H1 (cell line): ENCODE results near the gene MYLIP. TPM values are rescaled to one million over a fixed set of nuclear protein-coding genes. Genes with fewer than 3 reads are reported as not detected.

Source experiments
- CTCF ChIA-PET: fragments of 300-600 bp; sonication (Branson Sonifier 250); formaldehyde crosslinking; loops from one replicate; lab custom pipeline; 2021; ENCODE audit not compliant: partially characterized antibody; lab: Charles Lee
- POLR2A ChIA-PET: fragments of 300-600 bp; sonication (Branson Sonifier 250); formaldehyde crosslinking; loops from one replicate; lab custom pipeline; 2021; ENCODE audit warnings: inconsistent platforms; ENCODE audit not compliant: partially characterized antibody; lab: Charles Lee
- DNase-seq, 2 experiments: peaks; one replicate each; pipeline versions ENCODE4 v3.0.0 to v3.0.0-alpha.2; 2010 to 2022; ENCODE audit warnings: low spot score in 2 of 2, low read depth in 1 of 2, mixed read lengths in 1 of 2
- FAIRE-seq: peaks from 2 replicates; lab custom pipeline; 2011; peaks lifted over from hg19 to GRCh38; lab: Jason Lieb, UNC
- H2AFZ ChIP-seq: 2 replicates; pipeline ENCODE4 v1.8.1; 2012; ENCODE audit warnings: low read length, inconsistent platforms
- H2AK5ac ChIP-seq: 2 replicates; pipeline ENCODE4 v1.6.1; 2013; ENCODE audit warnings: low read depth, low read length
- H2BK120ac ChIP-seq: replicated peaks from 2 replicates; pipeline ENCODE3; 2013; ENCODE audit warnings: low read depth, low read length, inconsistent platforms
- H2BK12ac ChIP-seq: 2 replicates; pipeline ENCODE4 v1.6.1; 2013; ENCODE audit warnings: low read depth, low read length
- H2BK15ac ChIP-seq: 2 replicates; pipeline ENCODE4 v1.6.1; 2013; ENCODE audit warnings: low read length
- H2BK20ac ChIP-seq: 2 replicates; pipeline ENCODE4 v1.6.1; 2013; ENCODE audit warnings: low read length
- H2BK5ac ChIP-seq: 2 replicates; pipeline ENCODE4 v1.6.1; 2013; ENCODE audit warnings: low read depth, low read length
- H3K14ac ChIP-seq: 2 replicates; pipeline ENCODE4 v1.6.1; 2013; ENCODE audit warnings: inconsistent platforms; ENCODE audit not compliant: insufficient read length
- H3K18ac ChIP-seq: 2 replicates; pipeline ENCODE4 v1.6.1; 2013; ENCODE audit warnings: low read length; ENCODE audit errors: extremely low read depth
- H3K23ac ChIP-seq: 2 replicates; pipeline ENCODE4 v1.6.1; 2013; ENCODE audit warnings: inconsistent platforms; ENCODE audit not compliant: insufficient read length
- H3K23me2 ChIP-seq: 2 replicates; pipeline ENCODE4 v1.6.1; 2013; ENCODE audit warnings: low read depth, low read length
- H3K27ac ChIP-seq: 2 replicates; pipeline ENCODE4 v1.6.1; 2011; ENCODE audit warnings: low read depth, low read length, inconsistent platforms
- H3K27me3 ChIP-seq, 4 experiments: replicated peaks in 1 of 4; 1 replicate in 1 of 4; 2 replicates in 3 of 4; pipeline versions ENCODE4 v1.6.1 to v1.8.1; 2011 to 2013; ENCODE audit warnings: low read length in 3 of 4, mild to moderate bottlenecking in 3 of 4, inconsistent platforms in 2 of 4, mixed read lengths in 2 of 4, moderate library complexity in 1 of 4; ENCODE audit not compliant: control insufficient read depth in 3 of 4, insufficient read depth in 3 of 4; ENCODE audit errors: extremely low read depth in 1 of 4
- H3K36me3 ChIP-seq, 4 experiments: 2 replicates each; pipeline versions ENCODE4 v1.6.1 to v1.8.1; 2011 to 2013; ENCODE audit warnings: mild to moderate bottlenecking in 4 of 4, low read length in 3 of 4, moderate library complexity in 2 of 4, control low read depth in 1 of 4, inconsistent platforms in 1 of 4; ENCODE audit not compliant: insufficient read depth in 4 of 4, control insufficient read depth in 2 of 4
- H3K4ac ChIP-seq: replicated peaks from 2 replicates; pipeline ENCODE3; 2013; ENCODE audit warnings: low read length, low read depth, mixed read lengths, inconsistent platforms; ENCODE audit not compliant: insufficient read length
- H3K4me1 ChIP-seq, 4 experiments: replicated peaks in 1 of 4; 1 replicate in 1 of 4; 2 replicates in 3 of 4; pipeline versions ENCODE4 v1.6.1 to v1.8.1; 2011 to 2013; ENCODE audit warnings: low read length in 3 of 4, inconsistent platforms in 2 of 4, mixed read lengths in 1 of 4; ENCODE audit not compliant: insufficient read depth in 4 of 4, control insufficient read depth in 3 of 4
- H3K4me2 ChIP-seq, 2 experiments: 2 replicates each; pipeline versions ENCODE4 v1.6.1 to v1.8.1; 2011 to 2013; ENCODE audit warnings: low read depth in 2 of 2, low read length in 2 of 2, control low read depth in 1 of 2, inconsistent platforms in 1 of 2, mild to moderate bottlenecking in 1 of 2; ENCODE audit not compliant: insufficient read depth in 1 of 2
- H3K4me3 ChIP-seq, 4 experiments: fragments of 200-600, 300-600 bp in 1 of 4; sonication (generic), shearing (Covaris generic), sonication (Bioruptor Twin) in 1 of 4; 2 replicates each; pipeline versions ENCODE4 v1.5.1 to v1.8.1; 2011 to 2016; ENCODE audit warnings: low read length in 4 of 4, low read depth in 3 of 4, control low read depth in 2 of 4, inconsistent platforms in 2 of 4, mild to moderate bottlenecking in 2 of 4, mixed read lengths in 1 of 4, moderate library complexity in 1 of 4; ENCODE audit not compliant: insufficient read depth in 2 of 4; ENCODE audit errors: extremely low read depth in 1 of 4
- H3K56ac ChIP-seq: replicated peaks from 2 replicates; pipeline ENCODE3; 2013; ENCODE audit warnings: low read depth, mild to moderate bottlenecking, mixed read lengths, low read length, inconsistent platforms; ENCODE audit not compliant: insufficient read length
- H3K79me1 ChIP-seq: 2 replicates; pipeline ENCODE4 v1.6.1; 2013; ENCODE audit warnings: low read depth, low read length, control low read depth
- H3K79me2 ChIP-seq, 2 experiments: 2 replicates each; pipeline versions ENCODE4 v1.6.1 to v1.8.1; 2012 to 2013; ENCODE audit warnings: low read length in 2 of 2, mild to moderate bottlenecking in 2 of 2, inconsistent platforms in 1 of 2; ENCODE audit not compliant: insufficient read depth in 2 of 2, control insufficient read depth in 1 of 2
- H3K9ac ChIP-seq, 4 experiments: replicated peaks in 1 of 4; 1 replicate in 1 of 4; 2 replicates in 3 of 4; pipeline versions ENCODE4 v1.6.1 to v1.8.1; 2011 to 2013; ENCODE audit warnings: low read depth in 3 of 4, low read length in 3 of 4, control low read depth in 2 of 4, mild to moderate bottlenecking in 2 of 4, moderate library complexity in 2 of 4, inconsistent platforms in 1 of 4; ENCODE audit errors: extremely low read depth in 1 of 4
- H3K9me3 ChIP-seq, 2 experiments: 2 replicates each; pipeline versions ENCODE4 v1.6.1 to v1.8.1; 2012 to 2013; ENCODE audit warnings: mild to moderate bottlenecking in 2 of 2, moderate library complexity in 2 of 2, control low read depth in 1 of 2, inconsistent platforms in 1 of 2, low read depth in 1 of 2, low read length in 1 of 2, mixed read lengths in 1 of 2; ENCODE audit not compliant: insufficient read depth in 2 of 2
- H4K20me1 ChIP-seq, 2 experiments: replicated peaks in 1 of 2; 2 replicates each; pipeline versions ENCODE3 to v1.8.1; 2011 to 2013; ENCODE audit warnings: inconsistent platforms in 2 of 2, low read length in 2 of 2, mild to moderate bottlenecking in 1 of 2; ENCODE audit not compliant: insufficient read depth in 2 of 2, control insufficient read depth in 1 of 2
- H4K5ac ChIP-seq: 2 replicates; pipeline ENCODE4 v1.6.1; 2013; ENCODE audit warnings: low read length, low read depth, mixed read lengths, inconsistent platforms; ENCODE audit not compliant: insufficient read length
- H4K8ac ChIP-seq: 2 replicates; pipeline ENCODE4 v1.8.0; 2013; ENCODE audit warnings: mild to moderate bottlenecking, moderate library complexity, low read length, inconsistent platforms; ENCODE audit not compliant: insufficient read depth; ENCODE audit errors: extremely low read depth
- H4K91ac ChIP-seq: replicated peaks from 2 replicates; pipeline ENCODE3; 2013; ENCODE audit warnings: low read length, mixed read lengths, inconsistent platforms; ENCODE audit not compliant: insufficient read length
- FOSL1 ChIP-seq: IDR thresholded peaks from 2 replicates; pipeline ENCODE4 v1.6.1; 2011; ENCODE audit warnings: mild to moderate bottlenecking, low read depth, low read length, moderate library complexity; ENCODE audit not compliant: insufficient read depth
- MAFK ChIP-seq: IDR thresholded peaks from 2 replicates; pipeline ENCODE4 v1.6.1; 2012; ENCODE audit warnings: low read depth, mild to moderate bottlenecking, improper control_type of control experiment, low read length
- SIX5 ChIP-seq: IDR thresholded peaks from 2 replicates; pipeline ENCODE4 v1.6.1; 2011; ENCODE audit warnings: mild to moderate bottlenecking, low read depth, low read length
- WGBS, 2 experiments: shearing (Covaris generic) in 1 of 2; methylation state at CpG; one replicate each; pipeline versions ENCODE4 v1.1.6 to v1.1.7; 2013 to 2015; ENCODE audit warnings: low lambda C conversion rate in 2 of 2, mixed read lengths in 2 of 2, inconsistent platforms in 1 of 2, low coverage in 1 of 2, missing lambda C conversion rate in 1 of 2; ENCODE audit not compliant: insufficient replicate concordance in 2 of 2, insufficient coverage in 1 of 2, insufficient read length in 1 of 2; ENCODE audit errors: extremely low coverage in 1 of 2, missing lambda C conversion rate in 1 of 2; 5-methylcytosine and 5-hydroxymethylcytosine counted together
- polyA plus RNA-seq, 7 experiments: library from polyadenylated mRNA; depleted of rRNA in 3 of 7; stranded (reverse) in 5 of 7; unstranded in 2 of 7; fragments of >200 nt in 5 of 7; fragments of 200-250 nt in 2 of 7; gene quantifications; 1 replicate in 5 of 7; 2 replicates in 1 of 7; 4 replicates in 1 of 7; pipeline versions ENCODE4 v1.2.1 to v1.2.3, GENCODE V29; 2011 to 2013; ENCODE audit warnings: missing spikeins in 2 of 7, mixed read lengths in 2 of 7
- total RNA-seq: library from RNA; stranded (reverse); fragmentation: NEBNext Ultra II Directional; extraction: Animal tissue kit (Norgen Biotek cat#: 25700); gene quantifications from 2 replicates; pipeline ENCODE4 v1.2.1, GENCODE V29; 2021

Gene MYLIP
- total and polyA plus RNA-seq, 2 of the 8 experiments (the other 6 are each of a cell fraction or from before 2014, with no cell fraction given): 21.1 to 26.9 TPM

DNA sequence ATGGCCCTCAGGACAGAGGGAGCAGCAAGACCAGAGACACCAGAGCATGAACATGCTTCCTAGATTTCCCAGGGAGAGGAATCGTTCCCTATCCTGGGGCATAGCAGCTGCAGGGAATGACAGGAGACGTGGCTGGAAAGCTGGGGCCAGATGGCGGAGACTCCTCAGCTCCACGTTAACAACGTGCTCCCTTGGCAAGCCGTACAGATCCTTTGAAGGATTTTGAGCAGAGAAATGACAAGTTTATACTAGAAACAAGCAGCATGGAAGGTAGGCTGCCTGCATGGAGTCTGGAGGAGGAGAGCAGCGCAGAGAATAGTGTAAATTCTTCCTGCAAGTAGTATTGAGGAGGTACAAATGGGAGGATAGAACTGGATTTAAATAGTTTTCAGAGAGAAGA lies 11.7 kb downstream of the MYLIP start:
- H2AK5ac ChIP-seq: no peak overlapping the region
- peaks cover 17 to 83% of the 10 kb centered on the region in 2 experiments; a peak in 3 of 4 replicates for H3K79me2 ChIP-seq
- no peak overlapping the region for H4K8ac ChIP-seq
- H3K18ac ChIP-seq: no peak overlapping the region
- H3K56ac ChIP-seq: no peak overlapping the region
- no peak overlapping the region for H2AFZ ChIP-seq
- no peak overlapping the region for H3K4me3 ChIP-seq
- no peak overlapping the region for H2BK15ac ChIP-seq
- H2BK20ac ChIP-seq: no peak overlapping the region
- H3K27ac ChIP-seq: no peak overlapping the region
- TF ChIP-seq SIX5: no peak
- no peak for TF ChIP-seq FOSL1
- TF ChIP-seq MAFK: no peak
- no peaks in the 10 kb centered on the region for H3K23me2 ChIP-seq
- no peak overlapping the region for H3K14ac ChIP-seq
- H3K4me1 ChIP-seq: peaks cover 0 to 4% (median 3%) of the 10 kb centered on the region in 4 experiments; a peak in 4 of 7 replicates
- DNase-seq (no peak), FAIRE-seq (no peak)
- POLR2A ChIA-PET: no interaction called here
- CTCF ChIA-PET: no interaction called here
- H4K20me1 ChIP-seq: peaks cover 17 to 18% of the 10 kb centered on the region in 2 experiments
- H3K4me2 ChIP-seq: no peak overlapping the region
- WGBS, 2 experiments: 95% methylated on average over 7 of the region's 7 CpGs; no CpG with 5 or more reads in 1 of the 2 experiments
- no peak overlapping the region for H3K9ac ChIP-seq
- H3K9me3 ChIP-seq: no peaks in the 10 kb centered on the region
- H4K91ac ChIP-seq: no peak overlapping the region
- no peak overlapping the region for H2BK5ac ChIP-seq
- peaks cover 19 to 53% (median 42%) of the 10 kb centered on the region in 4 experiments for H3K36me3 ChIP-seq
- no peak overlapping the region for H2BK120ac ChIP-seq
- H3K4ac ChIP-seq: no peak overlapping the region
- H3K79me1 ChIP-seq: peaks cover 3% of the 10 kb centered on the region; the same call in 1 of the 2 replicates
- H3K23ac ChIP-seq: no peak overlapping the region
- H4K5ac ChIP-seq: no peak overlapping the region
- no peaks in the 10 kb centered on the region for H3K27me3 ChIP-seq
- H2BK12ac ChIP-seq: no peak overlapping the region
